HepG2 (cell line): ENCODE data around the gene UBXN2A. TPM values are rescaled to one million over a fixed set of nuclear protein-coding genes. Genes with fewer than 3 reads are reported as not detected.

ENCODE experiments used
- ATF6 ChIP-seq: sonication (generic); formaldehyde crosslinking; conservative IDR thresholded peaks from 2 replicates; pipeline ENCODE4 v1.4.0; 2020; ENCODE audit warnings: missing genetic modification reagents
- CEBPB ChIP-seq: IDR thresholded peaks from 2 replicates; pipeline ENCODE4 v1.6.1; 2011; ENCODE audit warnings: low read depth, low read length, improper control_type of control experiment, borderline replicate concordance
- GATAD2A ChIP-seq: IDR thresholded peaks from 2 replicates; pipeline ENCODE4 v1.6.1; 2016
- HDAC2 ChIP-seq: sonication (generic); formaldehyde crosslinking; IDR thresholded peaks from 2 replicates; pipeline ENCODE4 v1.4.0; 2020; ENCODE audit warnings: missing genetic modification reagents
- MEIS2 ChIP-seq: sonication (generic); formaldehyde crosslinking; IDR thresholded peaks from 2 replicates; pipeline ENCODE4 v1.9.0; 2021; ENCODE audit warnings: mild to moderate bottlenecking, missing genetic modification reagents
- MYNN ChIP-seq: sonication (generic); formaldehyde crosslinking; IDR thresholded peaks from 2 replicates; pipeline ENCODE4 v1.4.0; 2020; ENCODE audit warnings: mild to moderate bottlenecking, low read depth, missing genetic modification reagents
- RBM39 ChIP-seq: fragments of 200-400 bp; formaldehyde crosslinking; IDR thresholded peaks from one replicate; pipeline ENCODE4 v1.6.1; 2018; ENCODE audit warnings: antibody characterized with exemption, mild to moderate bottlenecking, low read depth, low read length; ENCODE audit not compliant: poor library complexity, severe bottlenecking
- SP1 ChIP-seq, 2 experiments: fragments of 450-650 bp in 1 of 2; sonication (generic) in 1 of 2; formaldehyde crosslinking in 1 of 2; IDR thresholded peaks; 2 replicates each; pipeline versions ENCODE4 v1.4.0 to v1.6.1; 2016 to 2020; ENCODE audit warnings: missing genetic modification reagents in 1 of 2
- SP2 ChIP-seq: sonication (generic); formaldehyde crosslinking; IDR thresholded peaks from 2 replicates; pipeline ENCODE4 v1.5.1; 2020; ENCODE audit warnings: mild to moderate bottlenecking, missing genetic modification reagents
- SSRP1 ChIP-seq: IDR thresholded peaks from 2 replicates; pipeline ENCODE4 v1.6.1; 2016; ENCODE audit warnings: control low read depth
- ZC3H13 ChIP-seq: sonication (generic); formaldehyde crosslinking; IDR thresholded peaks from 2 replicates; pipeline ENCODE4 v1.8.1; 2023; ENCODE audit warnings: mild to moderate bottlenecking, missing genetic modification reagents, moderate library complexity
- ZKSCAN1 ChIP-seq: fragments of 150-350 bp; IDR thresholded peaks from 2 replicates; pipeline ENCODE4 v1.6.1; 2014; ENCODE audit warnings: low read length
- ZMAT3 ChIP-seq: sonication (generic); formaldehyde crosslinking; conservative IDR thresholded peaks from 2 replicates; pipeline ENCODE4 v1.7.0; 2021; ENCODE audit warnings: missing genetic modification reagents
- ZNF253 ChIP-seq: sonication (generic); formaldehyde crosslinking; IDR thresholded peaks from 2 replicates; pipeline ENCODE4 v1.8.0; 2022; ENCODE audit warnings: mild to moderate bottlenecking, missing genetic modification reagents, borderline replicate concordance
- ZNF292 ChIP-seq: sonication (generic); formaldehyde crosslinking; IDR thresholded peaks from 2 replicates; pipeline ENCODE4 v1.8.1; 2022; ENCODE audit warnings: mild to moderate bottlenecking, low read depth, missing genetic modification reagents, borderline replicate concordance
- ZNF335 ChIP-seq: sonication (generic); formaldehyde crosslinking; IDR thresholded peaks from 2 replicates; pipeline ENCODE4 v1.4.0; 2020; ENCODE audit warnings: missing genetic modification reagents
- ZNF33A ChIP-seq: sonication (generic); formaldehyde crosslinking; IDR thresholded peaks from 2 replicates; pipeline ENCODE4 v1.5.1; 2020; ENCODE audit warnings: missing genetic modification reagents, mild to moderate bottlenecking, moderate library complexity, borderline replicate concordance
- ZNF570 ChIP-seq: sonication (generic); formaldehyde crosslinking; IDR thresholded peaks from 2 replicates; pipeline ENCODE4 v1.4.0; 2020; ENCODE audit warnings: mild to moderate bottlenecking, missing genetic modification reagents, borderline replicate concordance
- ZNF749 ChIP-seq: sonication (generic); formaldehyde crosslinking; IDR thresholded peaks from 2 replicates; pipeline ENCODE4 v1.8.0; 2022; ENCODE audit warnings: mild to moderate bottlenecking, missing genetic modification reagents, moderate library complexity, borderline replicate concordance
- ZNF770 ChIP-seq: sonication (generic); formaldehyde crosslinking; IDR thresholded peaks from 2 replicates; pipeline ENCODE4 v1.5.0; 2020; ENCODE audit warnings: mild to moderate bottlenecking, missing genetic modification reagents
- polyA plus RNA-seq, 8 experiments: library from polyadenylated mRNA; depleted of rRNA in 3 of 8; stranded (reverse) in 7 of 8; unstranded in 1 of 8; fragments of >200 nt; fragmentation: Illumina TruSeq in 4 of 8; extraction: Trizol in 4 of 8; gene quantifications; 2 replicates each; pipeline versions ENCODE4 v1.2.1 to v1.2.3, GENCODE V29; 2011 to 2016; ENCODE audit warnings: low read depth in 4 of 8, missing spikeins in 1 of 8, mixed read lengths in 1 of 8; ENCODE audit not compliant: insufficient read depth in 1 of 8
- total RNA-seq, 5 experiments: library from RNA; depleted of rRNA; stranded (reverse); fragments of >200 nt; fragmentation: Illumina TruSeq; extraction: Trizol; gene quantifications; 2 replicates each; pipeline ENCODE4 v1.2.3, GENCODE V29; 2016; ENCODE audit warnings: low read depth in 1 of 5
- TF ChIP-seq, protein P1 (sequence below): sonication (generic); formaldehyde crosslinking; IDR thresholded peaks from 2 replicates; pipeline ENCODE4 v1.4.0; 2020; ENCODE audit warnings: missing genetic modification reagents

The UBXN2A gene
- total and polyA plus RNA-seq, 2 of the 13 experiments (the other 11 are each of a cell fraction or from before 2014, with no cell fraction given): 8.3 to 20.9 TPM

- TF ChIP-seq ATF6 (CRISPR knock-in tag) (0 out of 2 replicates have a peak, but pooled peaks have one; percentile 19), ZNF253 (0 out of 2 replicates have a peak, but pooled peaks have one; percentile 34), SP1 (IDR thresholded peaks at IDR 0.05) (no peak), SP1 (CRISPR knock-in tag; IDR thresholded peaks at IDR 0.05) (no peak), ZNF335 (no peak), ZNF770 (peak; percentile 51; the same call in 1 of the 2 replicates), ZC3H13 (CRISPR knock-in tag) (no peak), HDAC2 (CRISPR knock-in tag) (0 out of 2 replicates have a peak, but pooled peaks have one; percentile 25), SSRP1 (CRISPR knock-in tag) (no peak), GATAD2A (peak; percentile 28; the same call in 1 of the 2 replicates), ZMAT3 (CRISPR knock-in tag) (no peak), RBM39 (peak; percentile 85), ZKSCAN1 (no peak), ZNF570 (no peak), ZNF292 (CRISPR knock-in tag) (peak; percentile 77; the same call in 1 of the 2 replicates), MEIS2 (CRISPR knock-in tag) (peak; percentile 39; the same call in 1 of the 2 replicates), ZNF33A (CRISPR knock-in tag) (no peak), CEBPB (no peak), SP2 (CRISPR knock-in tag) (no peak), ZNF749 (CRISPR knock-in tag) (0 out of 2 replicates have a peak, but pooled peaks have one; percentile 79), MYNN (CRISPR knock-in tag) (no peak)
- TF ChIP-seq, protein P1, sequence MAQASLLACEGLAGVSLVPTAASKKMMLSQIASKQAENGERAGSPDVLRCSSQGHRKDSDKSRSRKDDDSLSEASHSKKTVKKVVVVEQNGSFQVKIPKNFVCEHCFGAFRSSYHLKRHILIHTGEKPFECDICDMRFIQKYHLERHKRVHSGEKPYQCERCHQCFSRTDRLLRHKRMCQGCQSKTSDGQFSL (CRISPR knock-in tag): no peak
Measured at GRCh38 chr2:24050041-24050979, 110.0 kb downstream of the UBXN2A start (continued).
